ENCODE measurements around the gene SUGCT.

The SUGCT gene

GRCh38 chr7:40701836-40702551 lies 567.2 kb downstream of the SUGCT start:
- H4K20me1 ChIP-seq (ENCODE audit: insufficient read depth, low read length) = no peaks in the 10 kb centered on the region
- H3K27ac ChIP-seq (ENCODE audit: low read length) = no peak overlapping the region
- no peak overlapping the region for H3K9ac ChIP-seq (ENCODE audit: low read length)
- H3K4me3 ChIP-seq (ENCODE audit: low read length) = no peak overlapping the region
- TF ChIP-seq EZH2phosphoT487 (IDR thresholded peaks at IDR 0.05; ENCODE audit: low read depth) = no peak
- TF ChIP-seq, protein P1, sequence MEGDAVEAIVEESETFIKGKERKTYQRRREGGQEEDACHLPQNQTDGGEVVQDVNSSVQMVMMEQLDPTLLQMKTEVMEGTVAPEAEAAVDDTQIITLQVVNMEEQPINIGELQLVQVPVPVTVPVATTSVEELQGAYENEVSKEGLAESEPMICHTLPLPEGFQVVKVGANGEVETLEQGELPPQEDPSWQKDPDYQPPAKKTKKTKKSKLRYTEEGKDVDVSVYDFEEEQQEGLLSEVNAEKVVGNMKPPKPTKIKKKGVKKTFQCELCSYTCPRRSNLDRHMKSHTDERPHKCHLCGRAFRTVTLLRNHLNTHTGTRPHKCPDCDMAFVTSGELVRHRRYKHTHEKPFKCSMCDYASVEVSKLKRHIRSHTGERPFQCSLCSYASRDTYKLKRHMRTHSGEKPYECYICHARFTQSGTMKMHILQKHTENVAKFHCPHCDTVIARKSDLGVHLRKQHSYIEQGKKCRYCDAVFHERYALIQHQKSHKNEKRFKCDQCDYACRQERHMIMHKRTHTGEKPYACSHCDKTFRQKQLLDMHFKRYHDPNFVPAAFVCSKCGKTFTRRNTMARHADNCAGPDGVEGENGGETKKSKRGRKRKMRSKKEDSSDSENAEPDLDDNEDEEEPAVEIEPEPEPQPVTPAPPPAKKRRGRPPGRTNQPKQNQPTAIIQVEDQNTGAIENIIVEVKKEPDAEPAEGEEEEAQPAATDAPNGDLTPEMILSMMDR (IDR thresholded peaks at IDR 0.05; ENCODE audit: low read depth, low read length) = no peak
- H3K4me2 ChIP-seq (ENCODE audit: low read length) = no peak overlapping the region
- no peak overlapping the region for H2AFZ ChIP-seq (ENCODE audit: low read depth, low read length)
- no peaks in the 10 kb centered on the region for H3K36me3 ChIP-seq (replicated peaks; ENCODE audit: low read depth, low read length)
- H3K79me2 ChIP-seq (ENCODE audit: low read length) = no peaks in the 10 kb centered on the region
- H3K9me3 ChIP-seq (ENCODE audit: insufficient read depth, low read length) = no peaks in the 10 kb centered on the region
- no peaks in the 10 kb centered on the region for H3K4me1 ChIP-seq (ENCODE audit: low read length)
- no peaks in the 10 kb centered on the region for H3K27me3 ChIP-seq (ENCODE audit: low read depth, low read length)

DNA sequence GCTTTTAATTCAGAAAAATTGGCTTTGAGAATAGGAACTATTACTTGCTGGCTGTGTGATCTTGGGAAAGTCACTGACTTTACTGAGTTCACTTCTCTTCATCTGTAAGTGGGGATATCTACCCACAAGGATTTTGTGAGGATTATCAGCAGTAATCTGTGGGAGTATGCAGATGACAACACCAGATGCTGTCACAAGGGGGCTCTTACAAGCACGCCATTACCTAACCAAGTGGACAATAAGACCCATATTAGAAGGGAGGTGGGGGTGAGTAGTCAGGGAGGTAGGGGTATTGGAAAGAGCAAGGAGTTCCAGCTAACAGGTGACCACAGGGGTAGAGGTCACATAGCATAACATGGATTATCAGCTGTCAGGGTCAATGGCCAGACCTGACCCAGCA lies 569.4 kb downstream of the SUGCT start:
- Histone ChIP-seq H3K9ac (ENCODE audit: low read length) (no peak overlapping the region), H4K20me1 (ENCODE audit: insufficient read depth, low read length) (no peaks in the 10 kb centered on the region), H3K4me1 (ENCODE audit: low read length) (no peaks in the 10 kb centered on the region), H3K4me2 (ENCODE audit: low read length) (no peak overlapping the region), H3K9me3 (ENCODE audit: insufficient read depth, low read length) (no peaks in the 10 kb centered on the region), H3K27ac (ENCODE audit: low read length) (no peak overlapping the region), H3K79me2 (ENCODE audit: low read length) (no peaks in the 10 kb centered on the region), H3K27me3 (ENCODE audit: low read depth, low read length) (no peaks in the 10 kb centered on the region), H3K4me3 (ENCODE audit: low read length) (no peak overlapping the region), H2AFZ (ENCODE audit: low read depth, low read length) (no peak overlapping the region), H3K36me3 (replicated peaks; ENCODE audit: low read depth, low read length) (no peaks in the 10 kb centered on the region)
- no peak for TF ChIP-seq EZH2phosphoT487 (IDR thresholded peaks at IDR 0.05; ENCODE audit: low read depth)
- TF ChIP-seq, protein P1 (IDR thresholded peaks at IDR 0.05; ENCODE audit: low read depth, low read length) = peak; percentile 11; the same call in 1 of the 2 replicates

- H3K36me3 ChIP-seq (replicated peaks; ENCODE audit: low read depth, low read length) = no peaks in the 10 kb centered on the region
- H3K4me3 ChIP-seq (ENCODE audit: low read length) = no peak overlapping the region
- no peaks in the 10 kb centered on the region for H4K20me1 ChIP-seq (ENCODE audit: insufficient read depth, low read length)
- TF ChIP-seq, protein P1 (IDR thresholded peaks at IDR 0.05; ENCODE audit: low read depth, low read length) = no peak
- no peak for TF ChIP-seq EZH2phosphoT487 (IDR thresholded peaks at IDR 0.05; ENCODE audit: low read depth)
- no peaks in the 10 kb centered on the region; the same call in 1 of the 2 replicates for H3K27me3 ChIP-seq (ENCODE audit: low read depth, low read length)
- no peaks in the 10 kb centered on the region for H3K4me1 ChIP-seq (ENCODE audit: low read length)
- no peaks in the 10 kb centered on the region for H3K9me3 ChIP-seq (ENCODE audit: insufficient read depth, low read length)
- no peak overlapping the region for H2AFZ ChIP-seq (ENCODE audit: low read depth, low read length)
- H3K4me2 ChIP-seq (ENCODE audit: low read length) = no peak overlapping the region
- H3K9ac ChIP-seq (ENCODE audit: low read length) = no peak overlapping the region
- no peak overlapping the region for H3K27ac ChIP-seq (ENCODE audit: low read length)
- no peaks in the 10 kb centered on the region for H3K79me2 ChIP-seq (ENCODE audit: low read length)
Observed at GRCh38 chr7:40706829-40707228, 572.0 kb downstream of the SUGCT start.

DNA sequence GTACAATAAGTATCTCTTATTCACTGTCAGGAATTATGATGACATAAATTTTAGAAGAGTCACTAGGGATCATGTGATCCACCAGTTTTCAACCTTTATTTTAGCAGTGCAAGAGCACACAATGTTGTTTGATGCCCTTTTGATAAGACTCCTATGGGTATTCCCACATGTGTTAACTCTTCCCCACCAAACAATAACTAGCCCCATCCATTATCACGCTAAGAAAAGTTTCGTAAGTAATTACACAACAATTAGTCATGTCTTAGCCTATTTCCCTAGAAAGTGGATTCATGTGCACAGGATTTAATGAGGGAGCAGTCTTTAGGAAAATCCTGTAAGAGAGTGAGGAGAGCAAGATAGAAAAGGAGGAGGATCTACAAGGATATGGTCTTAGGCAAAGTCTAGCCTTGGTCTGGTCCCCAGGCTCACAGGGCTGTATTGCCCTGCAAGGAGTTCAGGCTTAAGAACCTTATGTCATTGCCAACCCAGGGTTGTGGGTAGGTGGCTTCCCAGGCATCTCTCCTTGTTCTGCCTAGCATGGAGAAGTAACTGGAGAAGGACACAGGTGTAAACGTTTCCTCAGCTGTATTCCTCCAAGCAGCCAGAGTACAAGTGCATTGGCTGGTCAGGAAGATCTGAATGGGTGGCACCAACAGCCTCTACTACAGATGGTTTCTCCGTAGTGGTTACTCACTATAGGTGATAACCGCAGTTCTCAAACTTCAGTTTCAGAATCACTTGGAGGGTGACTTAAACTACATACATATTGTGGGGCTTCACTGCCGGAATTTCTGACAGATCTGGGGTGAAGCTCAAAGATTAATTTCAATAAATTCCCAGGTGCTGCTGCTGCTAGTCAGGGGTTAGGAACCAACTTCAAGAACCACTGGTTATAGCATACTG lies 574.5 kb downstream of the SUGCT start:
- H3K4me3 ChIP-seq (ENCODE audit: low read length) = no peak overlapping the region
- no peak overlapping the region for H3K9ac ChIP-seq (ENCODE audit: low read length)
- H3K9me3 ChIP-seq (ENCODE audit: insufficient read depth, low read length) = no peaks in the 10 kb centered on the region
- H3K4me1 ChIP-seq (ENCODE audit: low read length) = no peaks in the 10 kb centered on the region
- H3K27me3 ChIP-seq (ENCODE audit: low read depth, low read length) = no peaks in the 10 kb centered on the region; the same call in 1 of the 2 replicates
- no peak overlapping the region for H3K27ac ChIP-seq (ENCODE audit: low read length)
- TF ChIP-seq EZH2phosphoT487 (IDR thresholded peaks at IDR 0.05; ENCODE audit: low read depth) = no peak
- TF ChIP-seq, protein P1 (IDR thresholded peaks at IDR 0.05; ENCODE audit: low read depth, low read length) = no peak
- H4K20me1 ChIP-seq (ENCODE audit: insufficient read depth, low read length) = no peaks in the 10 kb centered on the region
- H3K79me2 ChIP-seq (ENCODE audit: low read length) = no peaks in the 10 kb centered on the region
- H3K36me3 ChIP-seq (replicated peaks; ENCODE audit: low read depth, low read length) = no peaks in the 10 kb centered on the region
- H3K4me2 ChIP-seq (ENCODE audit: low read length) = no peak overlapping the region
- no peak overlapping the region for H2AFZ ChIP-seq (ENCODE audit: low read depth, low read length)
